Chondrocyte (in vitro differentiated cells): ENCODE results near the gene FOXO6. TPM values are rescaled to one million over a fixed set of nuclear protein-coding genes. Genes with fewer than 3 reads are reported as not detected.

ENCODE experiments used
- DNase-seq: peaks from one replicate; pipeline ENCODE4 v3.0.0; 2021; ENCODE audit warnings: mixed read lengths, low spot score
- H3K27ac Mint-ChIP-seq: one replicate; pipeline ENCODE4 v1.8.0; 2021; ENCODE audit warnings: mild to moderate bottlenecking, moderate library complexity, mixed read lengths; ENCODE audit not compliant: unreplicated experiment
- H3K27me3 Mint-ChIP-seq: 2 replicates; pipeline ENCODE4 v1.8.0; 2021; ENCODE audit warnings: low read depth, mixed read lengths
- H3K36me3 Mint-ChIP-seq: 2 replicates; pipeline ENCODE4 v1.8.0; 2021; ENCODE audit warnings: low read depth, mixed read lengths
- H3K4me1 Mint-ChIP-seq: 2 replicates; pipeline ENCODE4 v1.8.0; 2021; ENCODE audit warnings: low read depth, mild to moderate bottlenecking, mixed read lengths
- H3K4me3 Mint-ChIP-seq: one replicate; pipeline ENCODE4 v1.8.0; 2021; ENCODE audit warnings: mild to moderate bottlenecking, moderate library complexity, mixed read lengths; ENCODE audit not compliant: unreplicated experiment
- H3K9me3 Mint-ChIP-seq: 2 replicates; pipeline ENCODE4 v1.8.0; 2021; ENCODE audit warnings: low read depth, mixed read lengths
- CTCF ChIP-seq: fragments of 200-600 bp; sonication (generic); IDR thresholded peaks from 2 replicates; pipeline ENCODE4 v1.5.0; 2021; ENCODE audit warnings: antibody characterized with exemption, mild to moderate bottlenecking, moderate library complexity
- total RNA-seq: library from RNA; stranded (reverse); gene quantifications from 3 replicates; pipeline ENCODE4 v1.2.1, GENCODE V29; 2021

The FOXO6 gene
- total RNA-seq, 1 donor from 2014 or later, result 1.1 TPM

- Mint-ChIP-seq H3K9me3 (no peaks in the 10 kb centered on the region), H3K36me3 (no peaks in the 10 kb centered on the region), H3K4me1 (peaks cover 35% of the 10 kb centered on the region), H3K4me3 (no peak overlapping the region), H3K27me3 (no peaks in the 10 kb centered on the region), H3K27ac (no peak overlapping the region)
- DNase-seq, result peak; percentile 56
- no peak for TF ChIP-seq CTCF
Observed at GRCh38 chr1:41355356-41355755, 5.9 kb upstream of the FOXO6 start.

- Mint-ChIP-seq H3K36me3 (no peaks in the 10 kb centered on the region), H3K4me1 (peaks cover 39% of the 10 kb centered on the region), H3K27me3 (no peaks in the 10 kb centered on the region), H3K27ac (no peak overlapping the region), H3K9me3 (no peaks in the 10 kb centered on the region), H3K4me3 (no peak overlapping the region)
- peak; percentile 13 for DNase-seq
- no peak for TF ChIP-seq CTCF
Observed at GRCh38 chr1:41355761-41356160, 5.5 kb upstream of the FOXO6 start.

- TF ChIP-seq CTCF, result no peak
- Mint-ChIP-seq H3K36me3 (no peaks in the 10 kb centered on the region), H3K9me3 (no peaks in the 10 kb centered on the region), H3K27ac (no peak overlapping the region), H3K27me3 (no peaks in the 10 kb centered on the region), H3K4me1 (peaks cover 39% of the 10 kb centered on the region), H3K4me3 (no peak overlapping the region)
- DNase-seq, result peak; percentile 21
Observed at GRCh38 chr1:41356752-41357151, 4.5 kb upstream of the FOXO6 start.

GRCh38 chr1:41357451-41358101 is 3.7 kb upstream of the FOXO6 start:
- H3K9me3 Mint-ChIP-seq, result no peaks in the 10 kb centered on the region
- no peaks in the 10 kb centered on the region for H3K36me3 Mint-ChIP-seq
- peak; percentile 61 for DNase-seq
- no peak for TF ChIP-seq CTCF
- H3K4me1 Mint-ChIP-seq, result peaks cover 41% of the 10 kb centered on the region
- H3K27me3 Mint-ChIP-seq, result no peaks in the 10 kb centered on the region
- no peak overlapping the region for H3K4me3 Mint-ChIP-seq
- H3K27ac Mint-ChIP-seq, result peak overlapping the region; percentile 36

- Mint-ChIP-seq H3K36me3 (no peaks in the 10 kb centered on the region), H3K4me1 (peaks cover 43% of the 10 kb centered on the region), H3K9me3 (no peaks in the 10 kb centered on the region), H3K4me3 (no peak overlapping the region), H3K27me3 (no peaks in the 10 kb centered on the region), H3K27ac (peak overlapping the region; percentile 78)
- no peak for TF ChIP-seq CTCF
- DNase-seq, result peak; percentile 81
Observed at GRCh38 chr1:41358131-41359021, 2.9 kb upstream of the FOXO6 start.
